ENCODE results near the gene DNM3.

Gene DNM3

GRCh38 chr1:172083191-172083590 is 241.9 kb downstream of the DNM3 start:
- Histone ChIP-seq H3K4me3 (no peak overlapping the region), H3K27ac (no peak overlapping the region)
- TF ChIP-seq, protein P1, sequence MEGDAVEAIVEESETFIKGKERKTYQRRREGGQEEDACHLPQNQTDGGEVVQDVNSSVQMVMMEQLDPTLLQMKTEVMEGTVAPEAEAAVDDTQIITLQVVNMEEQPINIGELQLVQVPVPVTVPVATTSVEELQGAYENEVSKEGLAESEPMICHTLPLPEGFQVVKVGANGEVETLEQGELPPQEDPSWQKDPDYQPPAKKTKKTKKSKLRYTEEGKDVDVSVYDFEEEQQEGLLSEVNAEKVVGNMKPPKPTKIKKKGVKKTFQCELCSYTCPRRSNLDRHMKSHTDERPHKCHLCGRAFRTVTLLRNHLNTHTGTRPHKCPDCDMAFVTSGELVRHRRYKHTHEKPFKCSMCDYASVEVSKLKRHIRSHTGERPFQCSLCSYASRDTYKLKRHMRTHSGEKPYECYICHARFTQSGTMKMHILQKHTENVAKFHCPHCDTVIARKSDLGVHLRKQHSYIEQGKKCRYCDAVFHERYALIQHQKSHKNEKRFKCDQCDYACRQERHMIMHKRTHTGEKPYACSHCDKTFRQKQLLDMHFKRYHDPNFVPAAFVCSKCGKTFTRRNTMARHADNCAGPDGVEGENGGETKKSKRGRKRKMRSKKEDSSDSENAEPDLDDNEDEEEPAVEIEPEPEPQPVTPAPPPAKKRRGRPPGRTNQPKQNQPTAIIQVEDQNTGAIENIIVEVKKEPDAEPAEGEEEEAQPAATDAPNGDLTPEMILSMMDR (IDR thresholded peaks at IDR 0.05) = no peak
- DNase-seq (ENCODE audit: low spot score) = no peak

- Histone ChIP-seq H3K4me3 (no peak overlapping the region), H3K27ac (no peak overlapping the region)
- DNase-seq (ENCODE audit: low spot score) = no peak
- TF ChIP-seq, protein P1 (IDR thresholded peaks at IDR 0.05) = no peak
Observed at GRCh38 chr1:172084876-172085275, 243.6 kb downstream of the DNM3 start.

DNA sequence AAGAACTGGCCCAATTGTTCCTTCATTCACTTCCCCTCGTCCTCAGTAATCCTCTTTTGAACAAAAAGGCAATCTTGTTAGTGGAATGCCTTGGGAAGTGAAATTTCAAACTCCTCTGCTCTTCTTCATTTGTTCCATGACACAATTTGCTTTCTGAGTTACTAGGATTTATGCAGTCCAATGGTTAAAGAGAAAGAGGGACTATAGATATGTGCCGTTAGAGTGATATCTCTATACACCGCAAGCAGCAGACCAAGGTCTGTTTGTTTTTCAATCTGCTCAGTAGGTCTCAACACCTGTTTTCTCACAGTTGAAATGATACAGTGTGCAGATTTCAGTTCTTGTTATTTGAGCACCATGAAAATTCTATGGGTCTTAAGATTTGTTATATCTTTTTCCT is 244.0 kb downstream of the DNM3 start:
- TF ChIP-seq, protein P1 (IDR thresholded peaks at IDR 0.05) = no peak
- no peak overlapping the region for H3K4me3 ChIP-seq
- DNase-seq (ENCODE audit: low spot score) = no peak
- H3K27ac ChIP-seq = no peak overlapping the region

DNA sequence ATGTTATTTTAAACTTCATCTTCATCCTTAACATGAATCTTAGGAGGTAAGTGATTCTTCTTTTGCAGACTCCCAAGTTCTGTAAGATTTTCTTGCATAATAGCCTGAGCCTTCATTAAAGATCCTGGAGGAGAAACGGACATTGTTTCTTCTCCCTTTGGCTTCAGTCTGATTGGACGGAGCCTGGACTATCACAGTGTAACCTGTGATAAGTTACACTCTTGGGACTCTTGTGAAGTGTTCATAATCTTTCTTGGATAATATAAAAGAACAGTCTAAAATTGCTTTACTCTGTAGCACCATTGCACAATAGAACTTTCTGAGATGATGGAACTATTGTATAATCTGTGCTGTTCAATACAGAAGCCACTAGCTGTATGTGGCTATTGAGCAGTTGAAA is 244.8 kb downstream of the DNM3 start:
- TF ChIP-seq, protein P1 (IDR thresholded peaks at IDR 0.05) = no peak
- DNase-seq (ENCODE audit: low spot score) = no peak
- Histone ChIP-seq H3K4me3 (no peak overlapping the region), H3K27ac (no peak overlapping the region)

DNA sequence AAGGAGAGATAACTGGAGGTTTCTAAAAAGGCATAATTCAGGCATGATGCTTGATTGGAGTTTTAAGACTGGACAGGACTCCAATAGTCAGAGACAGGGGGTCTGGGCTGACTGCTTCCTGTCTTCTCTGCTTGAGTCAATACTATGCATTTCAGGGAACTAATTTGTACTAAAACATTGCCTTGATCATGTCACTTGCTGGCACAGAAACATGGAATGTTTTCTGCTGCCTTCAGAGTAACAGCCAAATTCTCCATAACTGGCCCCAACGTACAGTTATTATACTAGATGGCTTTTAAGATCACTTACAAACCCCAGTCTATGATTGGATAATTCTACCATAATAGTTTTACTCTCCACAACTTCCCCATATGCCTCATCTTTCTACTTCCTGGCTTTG is 247.0 kb downstream of the DNM3 start:
- TF ChIP-seq, protein P1 (IDR thresholded peaks at IDR 0.05) = no peak
- DNase-seq (ENCODE audit: low spot score) = no peak
- Histone ChIP-seq H3K4me3 (no peak overlapping the region), H3K27ac (no peak overlapping the region)

GRCh38 chr1:172089768-172090510 is 248.6 kb downstream of the DNM3 start:
- no peak for DNase-seq (ENCODE audit: low spot score)
- Histone ChIP-seq H3K27ac (no peak overlapping the region), H3K4me3 (no peak overlapping the region)
- TF ChIP-seq, protein P1 (IDR thresholded peaks at IDR 0.05) = peak; percentile 68

GRCh38 chr1:172090511-172090817 is 249.2 kb downstream of the DNM3 start:
- no peak for DNase-seq (ENCODE audit: low spot score)
- TF ChIP-seq, protein P1 (IDR thresholded peaks at IDR 0.05) = no peak

More at GRCh38 chr1:172090511-172090817, 249.2 kb downstream of the DNM3 start:
- Histone ChIP-seq H3K4me3 (no peak overlapping the region), H3K27ac (no peak overlapping the region)

Data from coronary artery (tissue), 2 donors.